ENCODE results near the gene C17orf114. TPM values are rescaled to one million over a fixed set of nuclear protein-coding genes. Genes with fewer than 3 reads are reported as not detected.

C17orf114 gene

Other genes starting within 250 kb of the C17orf114 start
- 10 to 100 TPM; 36.7 to 37.7 TPM for gene MYBBP1A, start 246.9 kb downstream of the C17orf114 start, total RNA-seq
- not detected for gene GGT6, start 241.8 kb downstream of the C17orf114 start, total RNA-seq
- gene SMTNL2, start 217.8 kb downstream of the C17orf114 start, total RNA-seq: not detected
- gene ALOX15, start 160.7 kb downstream of the C17orf114 start, total RNA-seq: not detected
- 10 to 100 TPM; 67.7 to 69.2 TPM for gene PELP1, start 98.2 kb downstream of the C17orf114 start, total RNA-seq
- 100 to 1,000 TPM; 372 to 378 TPM for gene ARRB2, start 91.7 kb downstream of the C17orf114 start, total RNA-seq
- gene MED11, start 70.9 kb downstream of the C17orf114 start, total RNA-seq: 10 to 100 TPM; 24.6 to 25.3 TPM
- gene ZMYND15, start 62.5 kb downstream of the C17orf114 start, total RNA-seq: under 1 TPM in 1 of 2 experiments, not detected in 1; 0.10 TPM
- gene CXCL16, start 62.4 kb downstream of the C17orf114 start, total RNA-seq: 1 to 10 TPM; 2.2 to 2.6 TPM
- under 1 TPM in 1 of 2 experiments, not detected in 1; 0.35 TPM for gene TM4SF5, start 30.4 kb downstream of the C17orf114 start, total RNA-seq
- gene VMO1, start 16.0 kb downstream of the C17orf114 start, total RNA-seq: under 1 TPM in 1 of 2 experiments, not detected in 1; 0.40 TPM
- gene GLTPD2, start 13.4 kb downstream of the C17orf114 start, total RNA-seq: not detected
- gene PSMB6, start 6.2 kb downstream of the C17orf114 start, total RNA-seq: 100 to 1,000 TPM; 118 to 121 TPM
- gene PLD2, start 4.8 kb upstream of the C17orf114 start, total RNA-seq: 10 to 100 TPM; 17.4 to 20.7 TPM
- 100 to 1,000 TPM; 107 to 109 TPM for gene MINK1, start 31.0 kb upstream of the C17orf114 start, total RNA-seq
- under 1 TPM; 0.58 to 0.98 TPM for gene C17orf107, start 97.2 kb upstream of the C17orf114 start, total RNA-seq
- under 1 TPM; 0.33 to 0.43 TPM for gene CHRNE, start 100.8 kb upstream of the C17orf114 start, total RNA-seq
- gene GP1BA, start 129.9 kb upstream of the C17orf114 start, total RNA-seq: not detected
- gene SLC25A11, start 137.7 kb upstream of the C17orf114 start, total RNA-seq: 10 to 100 TPM; 62.8 to 71.0 TPM
- gene RNF167, start 137.9 kb upstream of the C17orf114 start, total RNA-seq: 100 to 1,000 TPM; 249 to 261 TPM
- 1,000 to 10,000 TPM; 2,149 to 2,220 TPM for gene PFN1, start 146.2 kb upstream of the C17orf114 start, total RNA-seq
- 10 to 100 TPM; 26.8 to 33.0 TPM for gene ENO3, start 148.8 kb upstream of the C17orf114 start, total RNA-seq
- 10 to 100 TPM; 53.0 to 58.2 TPM for gene SPAG7, start 165.5 kb upstream of the C17orf114 start, total RNA-seq
- 10 to 100 TPM; 73.2 to 80.1 TPM for gene CAMTA2, start 185.3 kb upstream of the C17orf114 start, total RNA-seq
- under 1 TPM in 1 of 2 experiments, not detected in 1; 0.25 TPM for gene INCA1, start 195.2 kb upstream of the C17orf114 start, total RNA-seq
- 10 to 100 TPM; 37.4 to 38.5 TPM for gene KIF1C, start 195.6 kb upstream of the C17orf114 start, total RNA-seq
- under 1 TPM; 0.65 to 0.68 TPM for gene SLC52A1, start 233.1 kb upstream of the C17orf114 start, total RNA-seq

All from activated CD4-positive, alpha-beta memory T cell treated with anti-CD3 and anti-CD28 coated beads, Interleukin-2, amount 10 ng/mL, durations not matched to agents 7 days and 5 days (primary cell).